Measurements from ENCODE around the gene LRRC32.

DNA sequence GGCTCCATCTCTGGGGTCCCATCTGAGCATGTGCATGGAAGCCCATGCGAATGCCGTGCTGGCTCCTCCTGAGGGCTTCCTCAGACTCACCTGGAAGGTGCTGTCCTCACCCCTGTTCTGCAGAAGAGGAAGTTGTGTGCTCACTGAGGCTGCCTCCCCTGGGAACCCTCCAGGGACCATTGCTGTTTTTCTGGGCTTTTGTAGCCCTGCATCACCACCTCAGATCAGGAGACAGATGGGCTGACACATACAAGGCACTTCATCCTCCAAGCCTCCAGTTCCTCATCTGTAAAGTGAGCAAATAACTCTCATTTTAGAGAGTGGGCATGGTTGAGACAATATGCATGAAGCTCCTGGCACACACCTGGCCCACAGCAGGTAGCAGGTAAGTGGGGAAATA lies 12.1 kb upstream of the LRRC32 start:
- TF ChIP-seq, protein P1, sequence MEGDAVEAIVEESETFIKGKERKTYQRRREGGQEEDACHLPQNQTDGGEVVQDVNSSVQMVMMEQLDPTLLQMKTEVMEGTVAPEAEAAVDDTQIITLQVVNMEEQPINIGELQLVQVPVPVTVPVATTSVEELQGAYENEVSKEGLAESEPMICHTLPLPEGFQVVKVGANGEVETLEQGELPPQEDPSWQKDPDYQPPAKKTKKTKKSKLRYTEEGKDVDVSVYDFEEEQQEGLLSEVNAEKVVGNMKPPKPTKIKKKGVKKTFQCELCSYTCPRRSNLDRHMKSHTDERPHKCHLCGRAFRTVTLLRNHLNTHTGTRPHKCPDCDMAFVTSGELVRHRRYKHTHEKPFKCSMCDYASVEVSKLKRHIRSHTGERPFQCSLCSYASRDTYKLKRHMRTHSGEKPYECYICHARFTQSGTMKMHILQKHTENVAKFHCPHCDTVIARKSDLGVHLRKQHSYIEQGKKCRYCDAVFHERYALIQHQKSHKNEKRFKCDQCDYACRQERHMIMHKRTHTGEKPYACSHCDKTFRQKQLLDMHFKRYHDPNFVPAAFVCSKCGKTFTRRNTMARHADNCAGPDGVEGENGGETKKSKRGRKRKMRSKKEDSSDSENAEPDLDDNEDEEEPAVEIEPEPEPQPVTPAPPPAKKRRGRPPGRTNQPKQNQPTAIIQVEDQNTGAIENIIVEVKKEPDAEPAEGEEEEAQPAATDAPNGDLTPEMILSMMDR (IDR thresholded peaks at IDR 0.05 in 2 of 3, conservative IDR thresholded peaks at IDR 0.05 in 1 of 3; ENCODE audit: control insufficient read depth in 2 of 3, extremely low read depth in 1 of 3, insufficient read depth in 1 of 3, low read depth in 3 of 3, low read length in 3 of 3), result no peak
- no peak for TF ChIP-seq SREBF2 (IDR thresholded peaks at IDR 0.05; ENCODE audit: low read length)
- no peak for TF ChIP-seq MTA3 (IDR thresholded peaks at IDR 0.05; ENCODE audit: borderline replicate concordance, low read length)
- no peak for TF ChIP-seq ZZZ3 (IDR thresholded peaks at IDR 0.05; ENCODE audit: control insufficient read depth, insufficient read length, low read depth)
- no peak for TF ChIP-seq CEBPB (IDR thresholded peaks at IDR 0.05; ENCODE audit: borderline replicate concordance in 1 of 2, low read depth in 2 of 2, low read length in 2 of 2)
- TF ChIP-seq HDAC6 (IDR thresholded peaks at IDR 0.05; ENCODE audit: unreplicated experiment), result no peak
- no peak for TF ChIP-seq RB1 (IDR thresholded peaks at IDR 0.05; ENCODE audit: borderline replicate concordance)
- TF ChIP-seq POU2F2 (IDR thresholded peaks at IDR 0.05; ENCODE audit: borderline replicate concordance, low read depth, low read length), result no peak
- no peak for TF ChIP-seq TARDBP (IDR thresholded peaks at IDR 0.05; ENCODE audit: borderline replicate concordance)
- TF ChIP-seq CHD2 (IDR thresholded peaks at IDR 0.05; ENCODE audit: borderline replicate concordance, low read depth, low read length), result no peak
- TF ChIP-seq FOXK2 (IDR thresholded peaks at IDR 0.05), result no peak
- TF ChIP-seq EGR1 (IDR thresholded peaks at IDR 0.05; ENCODE audit: borderline replicate concordance in 1 of 2, low read depth in 2 of 2, low read length in 2 of 2), result no peak
- TF ChIP-seq BACH1 (IDR thresholded peaks at IDR 0.05; ENCODE audit: borderline replicate concordance), result no peak
